ENCODE results near the gene RNASE8. TPM values are rescaled to one million over a fixed set of nuclear protein-coding genes. Genes with fewer than 3 reads are reported as not detected.

RNASE8 gene
- total RNA-seq, 2 donors from 2014 or later = not detected

GRCh38 chr14:21068521-21069387, 11.1 kb downstream of the RNASE8 start:
- intact Hi-C loops (cut with DNase I) = loop anchor here in 1 of 2 donors (5.0 kb wide), 1 partner anchor 39 kb away; no protein-coding TSS in a partner anchor
- peak; percentile 88 for DNase-seq (ENCODE audit: low spot score)

DNA sequence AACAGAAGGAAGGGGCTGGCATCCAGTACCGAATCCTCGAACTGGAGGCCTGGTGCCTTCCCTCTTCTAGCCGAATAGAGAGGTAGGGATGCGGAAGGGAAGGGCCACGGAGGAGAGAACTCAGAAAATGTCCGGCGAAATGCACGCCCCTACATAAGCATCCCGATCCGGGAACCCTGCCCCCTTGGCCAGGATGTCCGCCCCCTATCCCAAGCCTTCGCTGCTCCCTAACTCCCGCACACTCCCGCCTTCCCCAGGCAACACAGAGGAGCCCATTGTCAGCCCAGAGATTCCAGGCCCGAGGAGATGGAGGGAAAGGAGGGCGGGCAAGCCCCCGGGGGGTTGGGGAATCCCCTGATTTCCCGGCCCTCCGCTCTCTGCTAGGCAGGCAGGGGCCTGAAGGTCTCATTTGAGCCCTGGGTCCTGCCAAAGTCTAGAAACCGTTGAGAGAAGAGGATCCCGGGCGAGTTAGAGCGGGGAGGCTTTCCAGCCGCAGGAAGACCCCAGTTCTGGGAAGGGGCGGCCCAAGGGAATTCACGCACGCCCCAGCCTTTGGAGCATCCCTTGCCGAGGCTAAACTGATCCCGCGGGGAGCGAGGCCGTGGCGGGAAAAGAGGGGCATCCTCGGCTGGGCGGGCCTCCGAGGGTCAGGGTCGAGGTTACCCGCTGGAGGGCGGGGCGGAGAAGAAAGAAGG, 11.9 kb downstream of the RNASE8 start:
- intact Hi-C loops (cut with DNase I) = loop anchor here (5.0 kb wide), 1 partner anchor 38 kb away; no protein-coding TSS in a partner anchor
- DNase-seq (ENCODE audit: low spot score) = peak; percentile 87

- intact Hi-C loops (cut with DNase I) = loop anchor here in 1 of 2 donors (5.0 kb wide), 1 partner anchor 37 kb away; no protein-coding TSS in a partner anchor
- DNase-seq (ENCODE audit: low spot score) = peak; percentile 87
These were observed 12.5 kb downstream of the RNASE8 start, which contains the start of gene ARHGEF40 for GRCh38 chr14:21070083-21070609. ARHGEF40 (plus strand) TSS chr14:21070304; CDS start chr14:21070397, 93 bp downstream.

DNA sequence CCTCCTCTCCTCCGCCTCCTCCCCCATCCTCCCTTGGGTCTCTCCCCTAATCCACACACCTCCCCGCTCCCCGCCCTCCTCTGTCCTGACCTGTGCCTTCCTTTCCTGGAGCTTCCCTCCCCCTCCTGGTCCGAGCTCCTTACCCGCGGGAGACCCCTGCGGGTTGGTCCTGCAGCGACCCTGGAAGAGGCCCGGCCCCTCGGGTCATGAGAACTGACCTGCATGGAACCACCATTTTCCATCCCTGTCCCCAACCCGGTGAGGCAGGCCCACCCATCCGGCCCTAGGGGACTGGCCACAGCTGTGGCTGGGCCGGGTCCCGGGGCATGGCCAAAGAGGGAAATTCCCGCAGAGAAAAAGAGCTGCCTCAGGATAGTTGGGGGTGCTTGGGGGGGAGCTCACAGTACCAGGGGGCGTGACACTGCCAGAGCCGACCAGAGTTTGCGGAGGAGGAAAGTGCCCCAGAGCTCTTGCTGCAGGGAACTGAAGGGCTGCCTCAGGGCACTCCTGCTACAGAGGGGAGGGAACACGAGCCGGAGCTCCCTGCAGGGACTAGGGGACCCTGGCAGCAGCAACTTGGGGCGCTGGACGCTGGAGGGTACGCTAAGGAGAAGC, 13.1 kb downstream of the RNASE8 start:
- intact Hi-C loops (cut with DNase I) = loop anchor here in 1 of 2 donors (5.0 kb wide), 1 partner anchor 37 kb away; no protein-coding TSS in a partner anchor
- peak; percentile 84 for DNase-seq (ENCODE audit: low spot score)

DNA sequence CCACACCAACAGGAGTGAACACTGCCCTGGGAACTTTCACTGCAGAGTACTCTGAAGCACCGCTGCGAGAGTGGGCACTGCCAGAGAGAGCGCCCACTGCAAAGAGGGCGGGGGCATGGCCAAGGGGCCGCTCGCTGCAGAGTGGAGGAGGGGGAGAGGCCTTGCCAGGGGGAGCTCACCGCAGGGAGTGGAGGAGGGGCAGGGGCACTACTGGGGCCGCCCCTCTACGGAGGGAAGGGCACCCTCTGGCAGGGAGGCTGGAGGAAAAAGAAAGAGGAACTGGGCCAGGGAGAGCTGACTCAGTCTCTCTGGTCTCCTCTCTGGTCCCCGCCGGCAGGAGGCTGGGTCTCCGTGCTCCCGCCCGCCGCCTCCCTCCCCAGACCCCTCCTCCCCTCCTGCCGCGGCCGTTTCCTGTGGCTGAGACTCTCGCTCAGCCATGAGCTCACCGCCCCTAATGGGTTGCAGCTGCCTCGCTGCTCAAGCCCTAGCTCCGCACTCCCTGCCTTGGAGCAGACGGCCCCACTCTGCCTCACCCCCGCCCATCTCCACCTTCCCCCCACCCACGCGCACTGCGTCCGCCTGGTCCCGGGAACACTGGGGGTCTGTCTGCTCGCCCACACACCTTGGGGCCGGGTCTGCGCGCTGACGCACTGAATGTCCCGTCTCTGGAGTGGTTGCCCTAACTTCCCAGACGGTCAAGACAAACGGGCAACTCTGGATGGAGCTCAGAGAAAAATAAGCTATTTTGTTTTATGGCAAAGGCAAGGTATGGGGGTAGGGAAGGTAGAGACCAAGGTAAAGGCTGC, 13.8 kb downstream of the RNASE8 start:
- intact Hi-C loops (cut with DNase I) = loop anchor here in 1 of 2 donors (2.0 to 5.0 kb wide), 2 partner anchors 15 to 36 kb away; no protein-coding TSS in a partner anchor
- DNase-seq (ENCODE audit: low spot score) = peak; percentile 97

DNA sequence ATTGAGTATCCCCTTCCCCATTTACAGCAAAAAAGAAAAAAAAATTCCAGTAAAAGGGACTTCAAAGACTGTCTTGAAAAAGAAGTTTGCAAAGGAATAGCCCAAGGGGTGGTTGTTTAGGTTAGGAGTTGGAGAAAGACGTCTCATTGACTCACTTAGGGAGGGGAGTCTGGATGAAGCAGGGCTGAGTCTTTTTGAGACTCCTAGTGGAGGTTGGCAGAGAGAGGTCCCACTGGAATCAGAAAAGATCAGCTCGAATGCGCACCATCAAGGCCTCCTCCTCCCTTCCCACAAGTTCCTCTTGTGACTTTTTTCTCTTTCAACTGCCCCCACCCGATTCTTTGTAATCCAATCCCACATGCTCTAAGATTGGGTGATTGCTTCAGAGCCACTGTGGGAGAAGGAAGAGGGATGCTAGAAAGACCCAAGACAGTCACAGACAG, 14.4 kb downstream of the RNASE8 start:
- DNase-seq (ENCODE audit: low spot score) = no peak
- intact Hi-C loops (cut with DNase I) = loop anchor here in 1 of 2 donors (2.0 to 5.0 kb wide), 2 partner anchors 15 to 35 kb away; no protein-coding TSS in a partner anchor

GRCh38 chr14:21072781-21073339, 15.2 kb downstream of the RNASE8 start:
- intact Hi-C loops (cut with DNase I) = loop anchor here in 1 of 2 donors (2.0 to 5.0 kb wide), 2 partner anchors 14 to 34 kb away; no protein-coding TSS in a partner anchor
- no peak for DNase-seq (ENCODE audit: low spot score)

- intact Hi-C loops (cut with DNase I) = loop anchor here (1.0 to 5.0 kb wide), 3 partner anchors 13 to 42 kb away; no protein-coding TSS in a partner anchor
- DNase-seq (ENCODE audit: low spot score) = no peak
These were observed 16.3 kb downstream of the RNASE8 start for GRCh38 chr14:21073921-21074320.

- intact Hi-C loops (cut with DNase I) = loop anchor here (1.0 to 5.0 kb wide), 2 partner anchors 33 to 42 kb away; no protein-coding TSS in a partner anchor
- no peak for DNase-seq (ENCODE audit: low spot score)
These were observed 17.0 kb downstream of the RNASE8 start for GRCh38 chr14:21074398-21075272.

GRCh38 chr14:21075719-21076437, 18.3 kb downstream of the RNASE8 start:
- intact Hi-C loops (cut with DNase I) = no loop called here
- no peak for DNase-seq (ENCODE audit: low spot score)

GRCh38 chr14:21077672-21078071, 20.1 kb downstream of the RNASE8 start:
- DNase-seq (ENCODE audit: low spot score) = no peak
- intact Hi-C loops (cut with DNase I) = no loop called here

- intact Hi-C loops (cut with DNase I) = no loop called here
- no peak for DNase-seq (ENCODE audit: low spot score)
These were observed 20.7 kb downstream of the RNASE8 start for GRCh38 chr14:21078287-21078686.

DNA sequence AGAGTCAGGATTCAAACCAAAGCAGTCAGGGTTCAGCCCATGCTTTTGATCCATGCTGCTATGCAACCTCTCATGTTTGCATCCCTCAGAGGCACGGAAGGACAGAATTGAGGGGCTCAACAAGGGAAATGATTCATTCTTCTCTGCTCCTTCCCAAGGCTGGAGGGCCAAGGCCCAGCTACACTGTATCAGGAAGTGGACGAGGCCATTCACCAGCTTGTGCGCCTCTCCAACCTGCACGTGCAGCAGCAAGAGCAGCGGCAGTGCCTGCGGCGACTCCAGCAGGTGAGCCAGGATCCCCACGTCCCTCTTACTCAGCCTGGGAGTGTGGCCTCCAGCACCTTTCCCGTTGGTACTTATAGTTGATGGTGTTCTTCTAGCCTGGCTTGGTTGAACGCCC, 21.1 kb downstream of the RNASE8 start:
- intact Hi-C loops (cut with DNase I) = loop anchor here in 1 of 2 donors (1.0 kb wide), 1 partner anchor 25 kb away; no protein-coding TSS in a partner anchor
- no peak for DNase-seq (ENCODE audit: low spot score)

- intact Hi-C loops (cut with DNase I) = no loop called here
- no peak for DNase-seq (ENCODE audit: low spot score)
These were observed 24.0 kb downstream of the RNASE8 start for GRCh38 chr14:21081521-21082142.

GRCh38 chr14:21083565-21084325, 26.1 kb downstream of the RNASE8 start:
- intact Hi-C loops (cut with DNase I) = no loop called here

More at GRCh38 chr14:21083565-21084325, 26.1 kb downstream of the RNASE8 start:
- DNase-seq (ENCODE audit: low spot score) = no peak

Data from posterior vena cava (tissue), 2 donors.